Amniotic epithelial cell (primary cell): ENCODE measurements around the gene BATF.
"Not testable (repeated sequence)": the region's sequence is repeated elsewhere in the genome, so short reads cannot be mapped to it uniquely, and the experiment has no call there.

Experiments used
- DNase-seq: peaks from one replicate; pipeline ENCODE4 v3.0.0-alpha.2; 2010; ENCODE audit warnings: low read depth

Gene BATF, protein sequence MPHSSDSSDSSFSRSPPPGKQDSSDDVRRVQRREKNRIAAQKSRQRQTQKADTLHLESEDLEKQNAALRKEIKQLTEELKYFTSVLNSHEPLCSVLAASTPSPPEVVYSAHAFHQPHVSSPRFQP

DNA sequence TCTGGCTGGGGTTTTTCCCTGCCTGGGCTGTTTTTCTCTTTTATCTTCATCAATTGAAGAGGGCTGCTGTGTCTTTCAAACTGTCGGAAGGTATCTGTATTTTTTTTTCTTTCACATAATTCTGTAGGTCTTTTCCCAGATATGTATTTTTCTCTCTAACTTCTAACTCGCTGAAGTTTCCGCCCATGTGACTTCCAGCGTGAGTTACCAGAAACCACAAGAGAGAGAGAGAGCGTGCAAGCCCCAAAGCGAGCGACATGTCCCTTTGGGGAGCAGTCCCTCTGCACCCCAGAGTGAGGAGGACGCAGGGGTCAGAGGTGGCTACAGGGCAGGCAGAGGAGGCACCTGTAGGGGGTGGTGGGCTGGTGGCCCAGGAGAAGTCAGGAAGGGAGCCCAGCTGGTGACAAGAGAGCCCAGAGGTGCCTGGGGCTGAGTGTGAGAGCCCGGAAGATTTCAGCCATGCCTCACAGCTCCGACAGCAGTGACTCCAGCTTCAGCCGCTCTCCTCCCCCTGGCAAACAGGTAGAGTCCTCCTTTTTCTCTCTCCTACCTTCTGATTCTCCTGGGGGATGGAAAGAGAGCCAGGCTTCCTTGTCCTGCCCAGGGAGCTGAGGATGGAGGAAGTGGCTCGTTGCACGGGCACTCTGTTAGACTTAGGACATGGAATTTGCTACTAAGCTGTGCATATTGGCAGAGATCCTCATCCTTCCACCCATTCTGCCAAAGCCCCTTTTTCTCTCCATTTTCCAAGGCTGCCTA, at the start of gene BATF:
Gene BATF (plus strand): TSS at position 246 of the 759 bp plus-strand sequence. CDS start 214 bp downstream, at position 460.
- DNase-seq = no peak

DNA sequence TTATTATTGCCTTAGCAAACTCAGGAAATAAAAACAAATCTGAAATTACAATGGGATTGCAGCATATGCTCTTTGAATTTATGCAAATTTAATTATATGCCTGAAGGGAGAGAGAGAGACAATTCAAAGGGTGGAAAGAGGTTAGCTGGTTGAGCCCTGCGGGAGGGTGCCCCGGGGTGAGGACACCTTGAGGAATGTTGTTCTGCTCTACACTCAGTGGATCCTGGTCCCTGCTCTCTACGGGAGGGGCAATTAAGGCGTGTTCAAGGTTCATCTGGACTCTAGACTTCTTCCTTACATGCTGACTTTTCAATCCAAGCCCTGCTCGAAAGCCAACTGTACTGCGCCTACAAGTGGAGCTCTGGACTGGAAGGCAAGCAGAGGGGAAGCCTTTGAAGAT, 48.1 kb upstream of the BATF start:
- DNase-seq = not testable (repeated sequence)

DNA sequence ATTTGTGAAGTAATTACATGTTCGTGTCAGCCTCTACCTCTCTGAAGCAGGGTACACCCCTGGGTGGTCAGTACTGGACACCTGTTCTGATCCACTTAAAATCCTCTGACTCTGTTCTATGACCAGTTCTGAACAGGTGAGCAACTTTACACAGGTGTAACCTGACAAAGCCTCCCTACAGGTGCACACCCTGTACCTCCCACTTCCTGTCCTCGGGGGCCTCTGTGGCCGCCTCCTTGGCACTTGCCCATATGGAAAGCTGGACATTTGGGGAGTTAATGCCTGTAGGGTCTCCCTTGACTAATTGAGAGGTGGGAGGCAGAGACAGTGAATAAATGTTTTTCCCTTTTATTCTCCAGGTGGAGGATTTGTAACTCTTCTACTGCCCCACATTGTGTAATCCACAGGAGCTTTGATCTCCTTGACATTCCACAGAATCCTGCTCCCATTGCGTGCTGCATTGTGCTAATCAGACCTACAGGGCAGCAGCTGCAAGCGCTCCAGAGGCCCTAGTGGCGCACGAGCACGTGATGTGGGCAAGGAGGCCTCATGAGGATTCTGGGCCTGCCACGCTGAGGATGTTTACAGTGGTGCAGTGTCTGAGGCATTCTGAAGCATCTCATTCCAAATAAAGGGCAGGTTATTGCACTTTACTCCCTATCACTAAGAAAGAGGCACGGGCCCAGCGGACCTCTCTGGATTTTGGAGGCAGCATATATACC, 45.8 kb upstream of the BATF start:
- DNase-seq = peak; percentile 90

DNA sequence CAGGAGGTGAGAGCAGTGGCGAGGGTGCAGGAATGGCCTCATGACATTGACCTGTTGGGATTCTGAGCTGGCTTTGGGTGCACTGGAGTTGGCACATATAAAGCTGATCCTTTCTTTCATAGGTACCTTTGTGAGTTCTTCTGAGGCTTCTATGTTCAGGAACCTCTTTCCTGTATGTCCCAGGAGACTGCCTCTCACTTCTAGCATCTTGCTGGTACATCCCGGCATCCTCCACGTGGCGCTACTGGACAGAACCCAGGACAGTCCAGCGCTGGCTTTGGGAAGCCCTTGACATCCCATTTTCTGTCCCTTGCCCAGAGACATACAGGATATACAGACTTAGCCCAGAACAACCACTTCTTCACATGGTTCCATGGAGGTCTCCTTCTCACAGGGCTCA, 44.4 kb upstream of the BATF start:
- no peak for DNase-seq

DNA sequence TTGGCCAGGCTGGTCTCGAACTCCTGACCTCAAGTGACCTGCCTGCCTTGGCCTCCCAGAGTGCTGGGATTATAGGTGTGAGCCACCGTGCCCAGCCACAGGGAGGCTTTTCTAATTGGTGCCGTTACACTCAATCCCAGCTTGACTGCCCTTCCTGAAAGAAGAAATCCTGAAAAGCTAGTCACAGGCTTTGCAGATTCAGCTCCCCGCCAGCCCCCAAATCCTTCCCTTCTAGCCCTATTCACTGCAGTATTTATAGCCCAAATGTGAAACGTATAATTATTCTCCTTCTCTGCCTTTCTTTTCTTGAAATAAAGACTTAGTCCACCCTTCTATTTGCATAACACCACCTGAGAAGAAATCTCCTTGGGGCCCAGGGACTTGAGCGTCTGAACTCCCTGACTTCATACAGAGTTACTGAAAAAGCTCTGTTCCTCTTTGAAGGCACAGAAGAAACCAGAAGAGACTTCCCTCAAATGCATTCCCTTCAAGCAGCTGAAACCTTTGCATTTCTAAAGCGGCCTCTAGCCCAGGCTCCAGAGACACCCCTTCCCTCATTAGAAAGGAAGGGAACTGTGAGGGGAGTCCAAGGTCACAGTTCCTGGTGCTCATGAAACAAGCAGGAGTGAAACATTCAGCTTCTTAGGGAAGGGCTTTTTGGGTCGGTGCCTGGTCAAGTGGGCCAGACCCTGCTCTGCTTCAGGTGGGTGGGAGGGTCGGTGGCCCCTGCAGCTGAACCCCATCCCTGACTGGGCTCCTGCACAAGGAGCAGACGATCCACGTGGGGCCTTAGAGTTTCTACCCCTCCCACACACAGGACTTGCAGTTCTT, 42.3 kb upstream of the BATF start:
- no peak for DNase-seq

DNA sequence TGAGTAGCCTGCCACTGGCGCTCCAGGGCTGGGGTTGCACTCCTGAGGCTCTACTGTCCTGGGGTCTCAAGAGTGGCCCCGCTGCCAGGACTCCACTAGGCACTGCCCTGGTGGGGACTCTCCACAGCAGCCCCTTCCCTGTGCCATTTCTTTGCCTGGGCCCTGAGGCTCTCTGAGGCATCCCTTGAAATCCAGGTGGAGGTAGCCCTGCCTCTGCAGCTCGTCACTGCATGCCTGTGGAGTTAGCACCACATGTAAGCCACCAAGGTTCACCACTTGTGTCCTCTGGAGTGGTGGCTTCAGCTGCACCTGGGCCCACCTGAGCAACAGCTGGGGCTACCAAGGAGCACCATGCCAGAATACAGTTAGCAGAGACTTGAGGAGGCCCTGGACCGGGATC, 39.9 kb upstream of the BATF start:
- DNase-seq = no peak

DNA sequence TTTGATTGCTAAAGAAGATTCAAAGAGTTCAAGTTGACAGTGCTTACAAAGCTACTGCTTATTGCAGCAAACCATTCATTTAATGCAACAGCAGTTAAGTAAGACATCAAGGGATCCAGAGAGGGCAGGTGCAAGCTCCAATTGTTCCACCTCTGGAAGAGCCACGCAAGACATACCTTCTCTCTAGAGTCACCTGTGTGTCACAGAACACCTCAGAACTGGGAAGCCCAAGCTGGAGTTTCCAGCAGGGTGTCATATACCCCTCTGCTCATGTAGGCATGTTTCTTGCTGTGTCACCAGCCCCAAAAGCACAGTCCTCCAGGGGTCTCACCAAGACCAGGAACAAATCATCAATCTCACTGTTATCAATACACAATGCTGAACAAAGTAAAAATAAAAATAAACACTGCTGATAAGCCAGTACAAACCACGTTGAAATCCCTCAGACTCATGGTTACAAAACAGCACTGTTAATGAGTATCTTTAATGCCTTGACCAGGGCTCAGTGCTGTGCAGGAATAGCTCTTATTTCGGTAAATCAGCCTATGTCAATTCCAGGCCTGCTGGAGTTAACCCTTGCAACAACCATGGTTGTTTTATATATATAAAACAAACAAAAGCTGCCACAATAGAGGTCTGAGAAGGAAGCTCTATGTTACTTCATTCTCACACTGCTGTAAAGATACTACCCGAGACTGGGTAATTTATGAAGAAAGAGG, 37.4 kb upstream of the BATF start:
- DNase-seq = no peak

DNA sequence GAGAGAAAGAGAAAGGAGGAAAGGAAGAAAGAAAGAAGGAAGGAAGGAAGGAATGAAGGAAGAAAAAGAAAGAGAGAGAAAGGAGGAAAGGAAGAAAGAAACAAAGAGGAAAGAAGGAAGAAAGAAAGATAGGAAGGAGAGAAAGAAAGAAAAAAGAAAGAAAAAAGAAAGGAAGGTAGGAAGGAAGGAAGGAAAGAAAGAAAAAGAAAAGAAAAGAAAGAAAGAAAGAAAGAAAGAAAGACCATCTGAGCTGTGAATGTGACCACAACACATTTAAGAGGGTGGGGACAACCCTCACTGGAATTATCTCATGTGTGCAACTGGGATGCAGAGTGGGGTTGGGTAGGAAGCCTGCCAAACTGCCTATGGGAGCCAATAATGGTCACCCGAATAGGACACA, 36.0 kb upstream of the BATF start:
- DNase-seq = no peak

DNA sequence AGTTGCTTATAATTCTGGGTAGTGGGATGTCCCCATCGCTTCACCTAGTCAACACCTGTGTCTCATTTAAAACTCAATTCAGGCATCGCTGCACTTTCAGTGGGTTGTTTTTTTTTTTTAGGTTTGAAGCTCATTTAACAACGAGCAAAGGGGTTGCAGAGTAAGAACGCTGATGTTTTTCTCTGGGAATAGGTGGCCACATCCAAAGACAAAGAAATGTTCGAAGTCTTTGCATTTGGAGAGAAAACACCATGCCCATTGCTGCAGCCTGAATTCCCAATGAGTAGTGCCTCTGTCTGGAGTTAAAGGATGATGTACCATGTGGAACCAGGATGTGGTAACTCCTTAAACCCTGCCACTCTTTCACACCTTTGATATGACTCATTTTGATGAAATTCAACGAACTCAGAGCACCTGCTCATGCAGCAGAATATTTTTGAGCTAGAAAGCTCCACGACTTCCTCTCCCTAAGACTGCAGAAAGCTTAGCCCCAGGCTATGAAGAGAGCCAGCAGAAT, 35.1 kb upstream of the BATF start:
- DNase-seq = no peak

DNA sequence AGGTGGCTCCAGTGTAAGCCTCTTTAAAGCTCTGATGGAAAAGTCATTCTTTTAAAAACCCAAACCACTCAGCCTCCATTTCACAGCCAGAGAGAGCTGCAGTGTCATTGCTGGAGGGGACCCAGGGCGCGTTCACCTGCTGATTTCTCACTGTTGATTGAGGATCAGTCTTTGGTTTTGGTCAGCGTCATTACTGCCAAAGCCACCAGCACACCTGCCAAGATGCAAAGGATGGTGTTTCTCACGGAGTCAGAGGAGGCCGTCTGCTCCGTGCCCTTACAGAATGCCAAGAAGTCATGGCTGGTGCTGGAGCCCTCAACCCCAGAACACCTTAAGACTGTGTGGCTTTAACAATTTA, 32.8 kb upstream of the BATF start:
- no peak for DNase-seq

DNA sequence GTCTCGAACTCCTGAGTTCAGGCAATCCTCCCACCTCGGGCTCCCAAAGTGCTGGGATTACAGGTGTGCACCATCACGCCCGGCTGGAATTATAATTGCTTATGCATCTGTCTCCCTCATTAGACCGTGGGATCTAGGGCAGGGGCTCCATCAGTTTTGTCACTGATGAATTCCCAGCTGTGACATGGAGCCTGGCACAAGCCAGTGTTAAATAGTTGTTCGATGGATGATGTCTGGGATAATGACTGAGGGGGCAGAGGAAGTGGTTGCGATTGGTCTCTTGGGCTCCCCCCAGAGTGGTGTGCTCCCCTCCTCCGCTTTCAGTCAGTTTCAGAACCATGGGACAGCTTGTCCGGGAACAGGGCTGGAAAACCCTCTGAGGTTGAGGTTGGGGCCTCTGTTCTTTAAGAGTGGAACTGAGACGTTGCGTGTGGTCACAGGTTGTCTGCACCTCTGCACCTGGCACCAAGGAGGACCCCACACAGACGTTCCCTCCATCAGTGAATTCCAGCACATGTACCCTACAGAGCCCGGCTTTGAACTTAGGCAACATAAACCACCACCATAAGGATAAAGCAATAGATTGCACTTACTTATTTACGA, 30.8 kb upstream of the BATF start:
- DNase-seq = no peak

DNA sequence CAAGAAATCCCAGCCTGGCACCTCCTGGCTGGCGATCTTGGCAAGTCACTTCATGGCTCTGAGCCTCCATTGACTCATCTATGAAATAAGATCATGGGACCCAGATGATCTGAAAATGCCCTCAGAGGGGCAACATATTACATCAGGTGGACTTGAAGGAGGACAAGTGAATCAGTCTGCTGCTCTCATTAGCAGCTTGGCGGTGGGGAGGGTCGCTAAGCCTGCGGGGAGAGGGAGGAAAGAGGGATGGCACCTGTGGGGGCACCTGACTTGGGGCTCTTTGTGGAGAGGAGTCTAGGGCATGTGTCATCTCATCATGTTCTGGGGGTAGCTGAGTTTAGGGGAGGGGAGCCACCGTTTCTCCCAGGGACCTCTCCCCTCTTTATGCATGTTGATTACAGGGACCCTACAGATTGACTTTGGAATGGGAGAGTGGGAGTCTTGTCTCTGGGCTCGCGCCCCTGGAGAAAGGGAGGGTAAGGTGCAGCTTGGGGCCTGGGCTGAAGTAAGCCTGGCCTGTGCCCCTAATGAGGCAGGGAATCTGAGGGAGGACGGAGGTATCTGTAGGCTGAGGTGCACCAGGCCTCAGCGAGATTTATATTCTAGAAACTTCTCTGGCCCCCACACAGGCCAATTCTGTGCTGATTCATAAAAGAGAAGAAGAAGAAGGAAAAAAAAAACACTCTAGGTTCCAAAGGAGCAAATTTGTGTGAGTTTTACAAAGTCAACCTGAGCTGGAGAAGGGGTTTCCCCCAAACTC, 29.3 kb upstream of the BATF start:
- DNase-seq = no peak

DNA sequence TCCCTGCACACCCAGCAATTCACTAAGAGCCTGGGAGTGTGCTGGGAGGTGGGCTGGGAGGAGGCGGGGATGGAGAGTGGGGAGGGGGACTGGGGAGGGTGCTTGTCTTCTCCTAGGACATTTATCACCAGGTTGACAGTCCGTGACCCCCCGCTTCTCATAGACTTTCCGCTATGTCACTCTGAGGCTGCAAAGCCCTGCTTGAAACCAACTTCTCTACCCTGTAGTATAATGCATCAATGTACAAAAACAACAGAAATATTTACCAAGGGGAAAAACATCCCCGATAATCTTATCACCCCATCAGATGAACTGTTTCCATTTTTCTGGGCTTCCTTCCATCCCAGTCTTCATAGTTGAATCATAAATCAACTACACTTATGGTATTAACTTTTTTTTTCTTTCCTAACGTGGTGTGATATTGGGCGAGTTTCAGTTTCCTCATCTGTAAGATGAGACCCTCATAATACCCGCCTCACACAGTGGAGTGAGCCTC, 28.6 kb upstream of the BATF start:
- peak; percentile 75 for DNase-seq

DNA sequence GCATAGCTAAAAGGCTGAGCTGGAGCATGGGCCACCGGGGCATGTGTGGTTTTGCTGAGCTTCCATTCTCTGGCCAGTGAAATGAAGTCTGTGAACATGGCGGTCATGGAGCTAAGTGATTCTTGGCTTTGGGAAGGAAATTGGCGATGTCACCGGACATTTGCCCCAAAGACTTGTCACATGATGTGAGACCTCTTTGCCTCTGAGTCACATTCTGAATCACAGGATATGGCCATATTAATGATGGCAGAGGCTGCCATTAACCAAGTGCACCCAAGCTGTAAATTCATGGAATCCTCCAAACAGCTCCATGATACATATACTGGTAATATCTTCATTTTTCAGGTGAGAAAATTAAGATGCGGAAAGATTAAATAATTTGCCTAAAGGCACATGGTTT, 27.4 kb upstream of the BATF start:
- no peak for DNase-seq

DNA sequence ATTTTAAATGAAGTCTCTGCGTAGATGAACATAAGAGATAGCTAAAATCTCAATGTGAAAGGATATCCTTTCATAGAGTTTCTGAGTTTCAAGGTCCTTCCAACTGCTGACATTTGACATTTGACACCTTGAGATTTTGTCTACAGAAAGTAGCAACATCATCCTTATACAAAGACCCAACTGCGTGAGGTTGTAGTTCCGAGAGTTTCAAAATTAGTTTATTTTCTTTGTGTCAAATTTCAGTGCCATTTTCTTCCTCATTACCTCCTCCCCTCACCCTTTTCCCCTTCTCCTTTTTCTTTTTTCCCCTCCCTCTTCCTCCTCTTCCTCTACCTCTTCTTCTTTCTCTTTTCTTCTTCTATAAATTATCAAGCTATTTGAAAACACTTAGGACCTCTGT, 26.9 kb upstream of the BATF start:
- no peak for DNase-seq

DNA sequence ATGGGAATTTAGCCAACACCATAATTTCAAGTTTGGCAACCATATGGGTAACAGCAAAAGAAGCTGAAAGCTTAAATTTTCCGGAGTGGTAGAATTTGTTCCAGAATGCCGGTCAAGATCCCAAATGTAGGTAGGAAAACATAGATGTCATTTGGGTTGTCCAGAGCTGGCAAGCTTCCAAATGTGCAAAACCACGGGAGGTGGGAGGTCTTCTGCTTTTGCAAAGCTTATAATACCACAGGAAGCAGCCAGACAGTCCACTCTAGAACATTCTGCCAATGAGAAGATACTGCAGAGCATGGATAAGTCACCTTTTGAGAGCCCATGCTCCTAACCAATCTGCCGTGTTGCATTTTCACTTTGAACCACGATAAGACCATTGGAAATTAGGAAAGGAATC, 26.4 kb upstream of the BATF start:
- DNase-seq = no peak

DNA sequence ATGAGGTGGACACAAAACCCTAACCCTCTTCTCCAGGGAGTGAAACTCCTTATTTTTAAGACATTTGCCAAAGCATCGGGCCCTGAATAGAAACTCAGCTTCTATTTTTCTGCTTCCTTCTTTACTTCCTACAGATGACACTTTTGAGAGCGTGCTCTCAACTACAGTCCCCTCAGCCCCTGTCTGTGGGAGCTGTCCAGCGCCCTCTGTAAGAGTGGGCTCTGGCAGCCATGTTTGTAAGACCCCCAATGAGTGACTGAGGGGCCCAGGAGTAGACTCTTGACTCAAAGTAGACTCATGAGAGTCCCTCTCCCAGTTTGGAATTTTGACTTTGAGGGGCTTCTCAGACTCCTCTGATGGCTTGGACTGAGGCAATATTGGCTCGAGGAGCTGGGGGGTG, 25.5 kb upstream of the BATF start:
- DNase-seq = no peak

DNA sequence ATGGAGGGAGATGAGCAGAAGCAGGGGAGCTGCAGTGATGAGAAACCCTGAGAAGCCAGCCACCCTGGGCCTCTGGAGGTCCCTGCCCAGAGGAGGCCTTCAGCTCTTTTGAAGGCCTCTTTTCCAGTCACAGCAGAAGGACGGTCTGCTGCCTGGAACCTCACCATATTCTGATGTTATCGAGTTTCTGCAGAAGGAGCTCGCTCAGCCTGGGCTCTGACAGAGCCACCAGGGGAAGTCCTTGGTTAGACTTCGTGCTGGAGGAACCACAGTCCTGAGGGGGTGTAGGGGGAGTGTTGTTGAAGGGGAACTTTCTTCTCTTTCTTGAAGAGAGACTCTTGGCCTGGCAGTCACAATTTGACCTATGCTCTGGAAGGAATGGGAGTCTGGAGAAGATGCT, 25.1 kb upstream of the BATF start:
- DNase-seq = no peak

DNA sequence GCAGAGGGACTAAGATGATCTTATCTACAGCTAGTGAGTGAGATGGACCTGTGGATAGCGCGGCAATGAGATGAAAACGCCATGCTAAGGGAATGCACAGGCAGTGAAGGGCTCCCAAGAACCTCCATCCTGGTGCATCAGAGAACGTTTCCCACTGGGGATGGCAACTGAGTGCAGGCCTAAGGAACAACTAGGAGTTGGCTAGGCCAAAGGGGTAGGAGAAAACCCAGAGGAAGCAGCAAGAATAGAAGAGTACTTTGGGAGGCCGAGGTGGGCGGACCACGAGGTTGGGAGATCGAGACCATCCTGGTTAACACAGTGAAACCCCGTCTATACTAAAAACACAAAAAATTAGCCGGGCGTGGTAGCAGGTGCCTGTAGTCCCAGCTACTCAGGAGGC, 24.6 kb upstream of the BATF start:
- no peak for DNase-seq

DNA sequence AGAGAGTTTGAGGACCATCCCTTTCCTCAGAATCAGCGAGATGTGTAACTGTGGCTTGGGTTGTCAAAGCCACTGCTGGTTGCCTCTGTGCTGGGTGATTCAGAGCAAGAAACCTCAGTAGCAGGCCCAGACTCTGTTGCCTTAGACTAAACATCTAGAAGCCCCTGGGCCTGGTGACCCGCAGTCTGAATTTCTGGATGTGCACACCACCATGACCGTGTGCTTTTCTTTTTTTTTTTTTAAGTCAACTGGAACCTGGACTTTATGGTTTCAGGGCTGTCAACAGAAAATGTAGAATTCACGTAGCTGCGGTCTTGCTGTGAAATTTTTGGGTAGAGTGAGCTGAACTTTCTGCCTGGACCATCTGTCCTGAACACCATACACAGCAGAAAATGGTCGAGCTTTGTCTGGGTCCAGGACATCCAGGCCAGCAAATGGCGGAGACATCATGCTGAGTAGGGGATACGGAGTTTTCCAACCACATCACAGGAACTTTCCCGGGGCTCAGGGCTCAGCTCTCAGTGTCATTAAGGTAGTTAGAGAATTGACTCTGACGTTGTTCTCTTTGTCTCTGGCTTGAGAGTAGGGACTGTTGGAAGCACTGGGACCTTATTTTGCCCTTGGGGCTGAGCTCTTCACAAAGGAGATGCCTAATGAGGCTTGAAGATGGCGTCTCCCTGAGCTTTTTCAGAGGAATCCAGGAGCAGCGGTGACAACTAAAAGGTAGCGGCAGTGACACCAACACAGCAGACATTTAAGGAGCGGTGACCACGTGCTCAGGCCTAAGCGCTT, 23.0 kb upstream of the BATF start:
- no peak for DNase-seq
